ENCODE data around the gene DLG2. TPM values are rescaled to one million over a fixed set of nuclear protein-coding genes. Genes with fewer than 3 reads are reported as not detected.

Gene DLG2
- total and polyA plus RNA-seq, 2 of the 8 experiments (the other 6 are each of a cell fraction or from before 2014, with no cell fraction given) = 1.7 to 14.3 TPM

GRCh38 chr11:83680321-83680720, 1946.8 kb downstream of the DLG2 start:
- Histone ChIP-seq H4K20me1 (replicated peaks in 1 of 2; ENCODE audit: control insufficient read depth in 1 of 2, insufficient read depth in 2 of 2, low read length in 2 of 2) (no peaks in the 10 kb centered on the region), H3K4me1 (replicated peaks in 1 of 4; ENCODE audit: control insufficient read depth in 3 of 4, insufficient read depth in 4 of 4, low read length in 3 of 4) (peaks cover 0 to 9% (median 5%) of the 10 kb centered on the region in 4 experiments; a peak in 3 of 7 replicates), H3K4me3 (ENCODE audit: extremely low read depth in 1 of 4, insufficient read depth in 2 of 4, low read depth in 3 of 4, low read length in 4 of 4) (no peak overlapping the region), H3K56ac (replicated peaks; ENCODE audit: insufficient read length, low read depth, low read length) (no peak overlapping the region), H3K79me2 (ENCODE audit: control insufficient read depth in 1 of 2, insufficient read depth in 2 of 2, low read length in 2 of 2) (no peaks in the 10 kb centered on the region), H3K79me1 (ENCODE audit: low read depth, low read length) (no peaks in the 10 kb centered on the region), H4K91ac (replicated peaks; ENCODE audit: insufficient read length, low read length) (no peak overlapping the region), H3K18ac (ENCODE audit: extremely low read depth, low read length) (no peak overlapping the region), H3K36me3 (ENCODE audit: control insufficient read depth in 2 of 4, insufficient read depth in 4 of 4, low read length in 3 of 4) (no peaks in the 10 kb centered on the region), H2BK12ac (ENCODE audit: low read depth, low read length) (no peak overlapping the region), H3K27ac (ENCODE audit: low read depth, low read length) (no peak overlapping the region), H2BK15ac (ENCODE audit: low read length) (no peak overlapping the region), H3K9me3 (ENCODE audit: insufficient read depth in 2 of 2, low read depth in 1 of 2, low read length in 1 of 2) (no peaks in the 10 kb centered on the region), H4K5ac (ENCODE audit: insufficient read length, low read depth, low read length) (no peak overlapping the region), H3K23me2 (ENCODE audit: low read depth, low read length) (no peaks in the 10 kb centered on the region), H3K9ac (replicated peaks in 1 of 4; ENCODE audit: extremely low read depth in 1 of 4, low read depth in 3 of 4, low read length in 3 of 4) (no peak overlapping the region), H2AK5ac (ENCODE audit: low read depth, low read length) (no peak overlapping the region), H2BK20ac (ENCODE audit: low read length) (no peak overlapping the region), H2AFZ (ENCODE audit: low read length) (no peak overlapping the region), H2BK5ac (ENCODE audit: low read depth, low read length) (no peak overlapping the region), H3K14ac (ENCODE audit: insufficient read length) (no peak overlapping the region), H3K4me2 (ENCODE audit: insufficient read depth in 1 of 2, low read depth in 2 of 2, low read length in 2 of 2) (no peak overlapping the region), H3K23ac (ENCODE audit: insufficient read length) (no peak overlapping the region), H3K27me3 (replicated peaks in 1 of 4; ENCODE audit: control insufficient read depth in 3 of 4, extremely low read depth in 1 of 4, insufficient read depth in 3 of 4, low read length in 3 of 4) (no peaks in the 10 kb centered on the region), H3K4ac (replicated peaks; ENCODE audit: insufficient read length, low read depth, low read length) (no peak overlapping the region), H4K8ac (ENCODE audit: extremely low read depth, insufficient read depth, low read length) (no peak overlapping the region), H2BK120ac (replicated peaks; ENCODE audit: low read depth, low read length) (no peak overlapping the region)
- TF ChIP-seq MAX (IDR thresholded peaks at IDR 0.05) (no peak), CHD2 (IDR thresholded peaks at IDR 0.05; ENCODE audit: low read length) (no peak), CTBP2 (IDR thresholded peaks at IDR 0.05; ENCODE audit: borderline replicate concordance, insufficient read depth, insufficient read length, low read length) (no peak), TAF1 (IDR thresholded peaks at IDR 0.05; ENCODE audit: low read depth, low read length) (no peak), TBP (IDR thresholded peaks at IDR 0.05; ENCODE audit: low read depth, low read length) (no peak), EP300 (IDR thresholded peaks at IDR 0.05; ENCODE audit: borderline replicate concordance in 1 of 2, low read depth in 2 of 2, low read length in 2 of 2) (no peak), USF2 (IDR thresholded peaks at IDR 0.05; ENCODE audit: low read length) (no peak), FOSL1 (IDR thresholded peaks at IDR 0.05; ENCODE audit: insufficient read depth, low read depth, low read length) (no peak)
- DNase-seq (ENCODE audit: low read depth in 1 of 2, low spot score in 2 of 2) (no peak), FAIRE-seq (no peak)
- 81% methylated on average over 2 of the region's 2 CpGs; no CpG with 5 or more reads in 1 of the 2 experiments for WGBS, 2 experiments (ENCODE audit: extremely low coverage in 1 of 2, insufficient coverage in 1 of 2, insufficient read length in 1 of 2, insufficient replicate concordance in 2 of 2, low coverage in 1 of 2, low lambda C conversion rate in 2 of 2, missing lambda C conversion rate in 1 of 2)
- CTCF ChIA-PET (ENCODE audit: partially characterized antibody) = interaction anchor here (0.6 to 2.1 kb wide), 7 partner anchors 13 to 430 kb away, joined by 3 to 8 read pairs (median 4); no protein-coding TSS in a partner anchor
- POLR2A ChIA-PET (ENCODE audit: partially characterized antibody) = no interaction called here
